GM18511 (cell line): ENCODE results near the gene GSG1.
A peak's percentile ranks its signal among the peaks of the same experiment; 100 is the strongest.

ENCODE experiments used
- ATAC-seq: cut with Tn5 transposase; IDR thresholded peaks from one replicate; pipeline ENCODE4 v1.9.1; 2021; ENCODE audit warnings: mild to moderate bottlenecking, moderate library complexity; ENCODE audit not compliant: unreplicated experiment

GSG1 gene

GRCh38 chr12:13121568-13121967, 18.1 kb upstream of the GSG1 start:
- ATAC-seq: no peak

GRCh38 chr12:13120413-13120812, 16.9 kb upstream of the GSG1 start:
- ATAC-seq: no peak

GRCh38 chr12:13119826-13120225, 16.4 kb upstream of the GSG1 start:
- no peak for ATAC-seq

- ATAC-seq: no peak
These were observed 13.6 kb upstream of the GSG1 start for GRCh38 chr12:13117029-13117428.

GRCh38 chr12:13116259-13116658, 12.8 kb upstream of the GSG1 start:
- ATAC-seq: no peak

- ATAC-seq: no peak
These were observed 11.0 kb upstream of the GSG1 start for GRCh38 chr12:13114251-13115052.

- ATAC-seq: no peak
These were observed 9.5 kb upstream of the GSG1 start for GRCh38 chr12:13112968-13113367.

- no peak for ATAC-seq
These were observed 3.2 kb upstream of the GSG1 start for GRCh38 chr12:13106666-13107065.

GRCh38 chr12:13105781-13106180, 2.3 kb upstream of the GSG1 start:
- ATAC-seq: no peak

GRCh38 chr12:13104409-13104808, 942 bp upstream of the GSG1 start:
- no peak for ATAC-seq

- no peak for ATAC-seq
These were observed 839 bp downstream of the GSG1 start for GRCh38 chr12:13102461-13103195.

GRCh38 chr12:13101821-13102375, 1.6 kb downstream of the GSG1 start:
- ATAC-seq: no peak

GRCh38 chr12:13100882-13101769, 2.3 kb downstream of the GSG1 start:
- ATAC-seq: peak; percentile 87

- no peak for ATAC-seq
These were observed 2.9 kb downstream of the GSG1 start for GRCh38 chr12:13100605-13100881.

- ATAC-seq: no peak
These were observed 3.4 kb downstream of the GSG1 start for GRCh38 chr12:13099844-13100604.

- ATAC-seq: no peak
These were observed 4.2 kb downstream of the GSG1 start for GRCh38 chr12:13099066-13099843.

GRCh38 chr12:13097491-13098011, 5.9 kb downstream of the GSG1 start:
- ATAC-seq: no peak

GRCh38 chr12:13095266-13095995, 8.0 kb downstream of the GSG1 start:
- no peak for ATAC-seq

GRCh38 chr12:13094367-13094766, 9.1 kb downstream of the GSG1 start:
- ATAC-seq: peak; percentile 54
